KMS-11 (cell line): ENCODE results near the gene NFXL1.

Experiments
- H2AFZ ChIP-seq: fragments of 200-600 bp; sonication (generic); 2 replicates; pipeline ENCODE4 v1.6.1; 2016; ENCODE audit warnings: antibody characterized with exemption, mixed run types, low read depth
- H3K27ac ChIP-seq: fragments of 200-600 bp; sonication (generic); 2 replicates; pipeline ENCODE4 v1.6.1; 2016; ENCODE audit warnings: mild to moderate bottlenecking, mixed run types
- H3K27me3 ChIP-seq: fragments of 200-600 bp; sonication (generic); 2 replicates; pipeline ENCODE4 v1.6.1; 2017; ENCODE audit warnings: mild to moderate bottlenecking, low read depth, mixed run types, moderate library complexity; ENCODE audit not compliant: insufficient read depth
- H3K36me3 ChIP-seq: fragments of 200-600 bp; sonication (generic); 2 replicates; pipeline ENCODE4 v1.6.1; 2017; ENCODE audit warnings: mild to moderate bottlenecking, mixed run types; ENCODE audit not compliant: insufficient read depth
- H3K4me1 ChIP-seq: fragments of 200-600 bp; sonication (generic); 2 replicates; pipeline ENCODE4 v1.6.1; 2016; ENCODE audit warnings: mild to moderate bottlenecking, low read depth, mixed run types; ENCODE audit not compliant: poor library complexity, severe bottlenecking
- H3K4me2 ChIP-seq: fragments of 200-600 bp; sonication (generic); 2 replicates; pipeline ENCODE4 v1.7.0; 2016; ENCODE audit warnings: mild to moderate bottlenecking, mixed run types
- H3K4me3 ChIP-seq: fragments of 200-600 bp; sonication (generic); IDR thresholded peaks from 2 replicates; pipeline ENCODE4 v1.6.1; 2017; ENCODE audit warnings: low read depth, low read length, mixed read lengths; ENCODE audit not compliant: insufficient read depth
- H3K79me2 ChIP-seq: fragments of 200-600 bp; sonication (generic); 2 replicates; pipeline ENCODE4 v1.6.1; 2016; ENCODE audit warnings: low read depth, mixed run types; ENCODE audit not compliant: insufficient read depth
- H3K9ac ChIP-seq: fragments of 200-600 bp; sonication (generic); 2 replicates; pipeline ENCODE4 v1.6.1; 2016; ENCODE audit warnings: mild to moderate bottlenecking, mixed run types
- H4K20me1 ChIP-seq: fragments of 200-600 bp; sonication (generic); 2 replicates; pipeline ENCODE4 v1.6.1; 2016; ENCODE audit warnings: mild to moderate bottlenecking, mixed run types; ENCODE audit not compliant: insufficient read depth
- TF ChIP-seq, protein P1 (sequence below): fragments of 200-600 bp; sonication (generic); conservative IDR thresholded peaks from 2 replicates; pipeline ENCODE4 v1.6.1; 2017; ENCODE audit warnings: low read depth, mild to moderate bottlenecking, antibody characterized with exemption, low read length, moderate library complexity, mixed read lengths

NFXL1 gene

DNA sequence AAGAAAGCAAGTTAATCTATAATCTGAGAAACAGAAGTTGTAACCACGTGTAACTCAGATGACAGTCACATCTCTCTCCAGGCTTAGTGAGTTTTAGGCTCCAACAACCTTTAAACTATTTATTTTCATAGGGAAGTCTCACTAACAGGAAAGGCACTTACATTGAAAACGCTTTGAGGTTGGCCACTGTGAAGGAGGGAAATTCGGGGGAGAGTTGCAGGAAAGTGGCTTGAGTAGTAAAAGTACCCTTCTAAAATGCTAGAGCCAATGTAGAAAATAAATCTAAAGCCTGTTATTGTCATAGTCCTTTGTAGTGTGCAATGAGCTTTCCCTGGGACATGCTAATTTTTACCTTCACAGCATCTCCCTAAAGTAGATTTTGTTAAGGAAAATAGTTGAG is 995 bp upstream of the NFXL1 start:
- Histone ChIP-seq H3K27ac (no peak overlapping the region), H3K4me1 (peaks cover 4% of the 10 kb centered on the region), H3K4me3 (no peak overlapping the region), H3K9ac (peak overlapping the region; percentile 18; the same call in 1 of the 2 replicates), H2AFZ (peak overlapping the region; percentile 68), H3K27me3 (no peaks in the 10 kb centered on the region), H3K36me3 (no peaks in the 10 kb centered on the region), H3K79me2 (peaks cover 18% of the 10 kb centered on the region; the same call in 1 of the 2 replicates), H4K20me1 (no peaks in the 10 kb centered on the region), H3K4me2 (peak overlapping the region; percentile 74)
- TF ChIP-seq, protein P1, sequence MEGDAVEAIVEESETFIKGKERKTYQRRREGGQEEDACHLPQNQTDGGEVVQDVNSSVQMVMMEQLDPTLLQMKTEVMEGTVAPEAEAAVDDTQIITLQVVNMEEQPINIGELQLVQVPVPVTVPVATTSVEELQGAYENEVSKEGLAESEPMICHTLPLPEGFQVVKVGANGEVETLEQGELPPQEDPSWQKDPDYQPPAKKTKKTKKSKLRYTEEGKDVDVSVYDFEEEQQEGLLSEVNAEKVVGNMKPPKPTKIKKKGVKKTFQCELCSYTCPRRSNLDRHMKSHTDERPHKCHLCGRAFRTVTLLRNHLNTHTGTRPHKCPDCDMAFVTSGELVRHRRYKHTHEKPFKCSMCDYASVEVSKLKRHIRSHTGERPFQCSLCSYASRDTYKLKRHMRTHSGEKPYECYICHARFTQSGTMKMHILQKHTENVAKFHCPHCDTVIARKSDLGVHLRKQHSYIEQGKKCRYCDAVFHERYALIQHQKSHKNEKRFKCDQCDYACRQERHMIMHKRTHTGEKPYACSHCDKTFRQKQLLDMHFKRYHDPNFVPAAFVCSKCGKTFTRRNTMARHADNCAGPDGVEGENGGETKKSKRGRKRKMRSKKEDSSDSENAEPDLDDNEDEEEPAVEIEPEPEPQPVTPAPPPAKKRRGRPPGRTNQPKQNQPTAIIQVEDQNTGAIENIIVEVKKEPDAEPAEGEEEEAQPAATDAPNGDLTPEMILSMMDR, result no peak

GRCh38 chr4:47914926-47915237 is 499 bp upstream of the NFXL1 start:
- Histone ChIP-seq H3K36me3 (no peaks in the 10 kb centered on the region), H3K4me1 (peaks cover 4% of the 10 kb centered on the region), H4K20me1 (no peaks in the 10 kb centered on the region), H3K27ac (no peak overlapping the region), H3K79me2 (peaks cover 18% of the 10 kb centered on the region; the same call in 1 of the 2 replicates), H3K27me3 (no peaks in the 10 kb centered on the region), H3K4me3 (no peak overlapping the region), H2AFZ (peak overlapping the region; percentile 68), H3K9ac (peak overlapping the region; percentile 18; the same call in 1 of the 2 replicates), H3K4me2 (peak overlapping the region; percentile 74)
- TF ChIP-seq, protein P1, result no peak

- Histone ChIP-seq H3K36me3 (no peaks in the 10 kb centered on the region), H3K79me2 (peaks cover 18% of the 10 kb centered on the region; the same call in 1 of the 2 replicates), H3K4me3 (peak overlapping the region; percentile 91), H3K4me2 (peak overlapping the region; percentile 96), H3K9ac (peak overlapping the region; percentile 94), H4K20me1 (no peaks in the 10 kb centered on the region), H2AFZ (peak overlapping the region; percentile 84), H3K27ac (peak overlapping the region; percentile 78), H3K4me1 (peaks cover 4% of the 10 kb centered on the region), H3K27me3 (no peaks in the 10 kb centered on the region)
- TF ChIP-seq, protein P1, result no peak
These were observed 543 bp downstream of the NFXL1 start for GRCh38 chr4:47913861-47914219.

GRCh38 chr4:47913330-47913729 is 1.1 kb downstream of the NFXL1 start:
- Histone ChIP-seq H3K27me3 (no peaks in the 10 kb centered on the region), H3K4me2 (peak overlapping the region; percentile 96), H3K79me2 (peaks cover 18% of the 10 kb centered on the region; the same call in 1 of the 2 replicates), H3K27ac (peak overlapping the region; percentile 78), H3K4me1 (peaks cover 4% of the 10 kb centered on the region), H3K9ac (peak overlapping the region; percentile 94), H3K36me3 (no peaks in the 10 kb centered on the region), H4K20me1 (no peaks in the 10 kb centered on the region), H3K4me3 (peak overlapping the region; percentile 91), H2AFZ (peak overlapping the region; percentile 84)
- TF ChIP-seq, protein P1, result no peak
